IMR-90 (cell line): ENCODE measurements around the gene APC. TPM values are rescaled to one million over a fixed set of nuclear protein-coding genes. Genes with fewer than 3 reads are reported as not detected.

Experiments used
- BHLHE40 ChIP-seq: fragments of 150-350 bp; IDR thresholded peaks from 2 replicates; pipeline ENCODE4 v1.6.1; 2016; ENCODE audit warnings: mild to moderate bottlenecking, low read depth, low read length
- POLR2A ChIP-seq: IDR thresholded peaks from 2 replicates; pipeline ENCODE4 v1.6.1; 2012; ENCODE audit warnings: mild to moderate bottlenecking, low read depth, low read length
- RCOR1 ChIP-seq: IDR thresholded peaks from 2 replicates; pipeline ENCODE4 v1.6.1; 2012; ENCODE audit warnings: mild to moderate bottlenecking, low read length, improper control_type of control experiment; ENCODE audit not compliant: insufficient replicate concordance
- SMC3 ChIP-seq: fragments of 150-350 bp; IDR thresholded peaks from 2 replicates; pipeline ENCODE4 v1.6.1; 2016; ENCODE audit warnings: low read depth, mild to moderate bottlenecking, antibody characterized with exemption, low read length, moderate library complexity
- polyA plus RNA-seq, 3 experiments: library from polyadenylated mRNA; depleted of rRNA; stranded (reverse); fragments of >200 nt; gene quantifications; 2 replicates each; pipeline ENCODE4 v1.2.3, GENCODE V29; 2012; ENCODE audit warnings: low replicate concordance in 1 of 3
- total RNA-seq: library from RNA; depleted of rRNA; stranded (reverse); fragments of >200 nt; gene quantifications from 2 replicates; pipeline ENCODE4 v1.2.3, GENCODE V29; 2012

Gene APC
- total and polyA plus RNA-seq, 2 of the 4 experiments (the other 2 are of a cell fraction) = 7.3 to 58.4 TPM

GRCh38 chr5:112707187-112708102, 30.2 kb upstream of the APC start (continued):
- TF ChIP-seq BHLHE40 (peak; percentile 45; the same call in 1 of the 2 replicates), POLR2A (peak; percentile 67; the same call in 1 of the 2 replicates), SMC3 (no peak), RCOR1 (no peak)
